ENCODE data around the gene EEF2K.

- TF ChIP-seq, protein P1, sequence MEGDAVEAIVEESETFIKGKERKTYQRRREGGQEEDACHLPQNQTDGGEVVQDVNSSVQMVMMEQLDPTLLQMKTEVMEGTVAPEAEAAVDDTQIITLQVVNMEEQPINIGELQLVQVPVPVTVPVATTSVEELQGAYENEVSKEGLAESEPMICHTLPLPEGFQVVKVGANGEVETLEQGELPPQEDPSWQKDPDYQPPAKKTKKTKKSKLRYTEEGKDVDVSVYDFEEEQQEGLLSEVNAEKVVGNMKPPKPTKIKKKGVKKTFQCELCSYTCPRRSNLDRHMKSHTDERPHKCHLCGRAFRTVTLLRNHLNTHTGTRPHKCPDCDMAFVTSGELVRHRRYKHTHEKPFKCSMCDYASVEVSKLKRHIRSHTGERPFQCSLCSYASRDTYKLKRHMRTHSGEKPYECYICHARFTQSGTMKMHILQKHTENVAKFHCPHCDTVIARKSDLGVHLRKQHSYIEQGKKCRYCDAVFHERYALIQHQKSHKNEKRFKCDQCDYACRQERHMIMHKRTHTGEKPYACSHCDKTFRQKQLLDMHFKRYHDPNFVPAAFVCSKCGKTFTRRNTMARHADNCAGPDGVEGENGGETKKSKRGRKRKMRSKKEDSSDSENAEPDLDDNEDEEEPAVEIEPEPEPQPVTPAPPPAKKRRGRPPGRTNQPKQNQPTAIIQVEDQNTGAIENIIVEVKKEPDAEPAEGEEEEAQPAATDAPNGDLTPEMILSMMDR (IDR thresholded peaks at IDR 0.05), result no peak
- TF ChIP-seq EZH2 (IDR thresholded peaks at IDR 0.05; ENCODE audit: borderline replicate concordance, insufficient read depth, low read depth, low read length, poor library complexity, severe bottlenecking), result no peak
Observed at GRCh38 chr16:22316411-22316811, 110.3 kb downstream of the EEF2K start.
